ENCODE measurements around the gene ARHGAP1.

The ARHGAP1 gene

DNA sequence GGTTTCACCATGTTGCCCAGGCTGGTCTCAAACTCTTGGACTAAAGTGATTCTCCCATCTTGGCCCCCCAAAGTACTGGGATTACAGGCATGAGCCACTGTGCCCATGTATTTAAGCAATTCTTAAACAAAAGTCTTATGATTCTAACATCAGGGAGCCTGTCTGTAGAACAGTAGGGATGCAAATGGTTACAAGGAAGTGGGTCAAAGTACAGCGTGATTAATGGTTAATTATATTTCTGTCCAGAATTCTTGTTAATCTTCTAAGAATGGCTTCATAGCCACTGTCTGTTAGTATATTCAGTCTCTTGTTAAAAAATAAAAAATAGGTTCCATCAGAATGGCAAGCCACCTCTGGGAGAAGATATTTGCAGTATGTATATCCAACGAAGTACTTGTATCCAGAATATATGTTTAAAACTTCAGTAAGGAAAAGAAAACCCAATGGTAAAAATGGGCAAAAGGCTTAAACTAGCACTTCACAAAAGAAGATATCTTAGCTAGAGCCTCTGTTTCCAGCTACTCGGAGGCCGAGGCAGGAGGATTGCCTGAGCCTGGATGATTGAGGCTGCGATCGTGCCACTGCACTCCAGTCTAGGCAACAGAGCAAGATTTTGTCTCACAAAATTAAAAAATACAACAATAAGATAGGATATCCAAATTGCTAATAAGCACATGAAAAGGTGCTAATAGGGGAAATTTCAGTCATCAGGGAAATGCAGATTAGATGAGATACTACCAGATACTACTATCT lies 60.2 kb downstream of the ARHGAP1 start:
- no peak for DNase-seq (ENCODE audit: low spot score)

DNA sequence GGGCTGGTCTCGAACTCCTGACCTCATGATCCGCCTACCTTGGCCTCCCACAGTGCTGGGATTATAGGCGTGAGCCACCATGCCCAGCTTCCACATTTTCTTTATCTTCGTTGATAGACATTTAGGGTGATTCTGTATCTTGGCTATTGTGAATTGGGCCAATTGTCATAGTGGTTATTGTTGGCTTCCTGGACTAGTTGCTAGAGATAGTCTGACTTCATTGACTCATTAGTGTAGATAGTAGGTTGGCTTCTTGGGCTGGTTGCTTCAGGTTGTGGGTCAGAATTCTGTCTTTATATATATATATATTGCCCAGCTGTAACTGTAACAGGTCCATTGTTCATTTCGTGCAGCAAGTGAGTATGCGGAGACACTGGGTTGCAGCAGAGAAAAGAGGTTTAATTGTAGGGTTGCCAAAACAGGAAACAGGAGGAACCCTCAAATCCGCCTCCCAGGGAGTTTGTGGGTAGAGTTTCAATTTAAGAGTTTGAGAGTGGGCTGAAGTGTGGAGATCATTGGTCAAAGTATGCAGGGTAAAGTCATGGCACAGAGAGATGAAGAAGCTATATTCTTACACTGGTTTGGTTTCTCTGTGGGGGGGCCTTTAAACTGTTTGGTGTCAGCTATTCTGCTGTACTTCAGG lies 61.1 kb downstream of the ARHGAP1 start:
- DNase-seq (ENCODE audit: low spot score) = no peak

DNA sequence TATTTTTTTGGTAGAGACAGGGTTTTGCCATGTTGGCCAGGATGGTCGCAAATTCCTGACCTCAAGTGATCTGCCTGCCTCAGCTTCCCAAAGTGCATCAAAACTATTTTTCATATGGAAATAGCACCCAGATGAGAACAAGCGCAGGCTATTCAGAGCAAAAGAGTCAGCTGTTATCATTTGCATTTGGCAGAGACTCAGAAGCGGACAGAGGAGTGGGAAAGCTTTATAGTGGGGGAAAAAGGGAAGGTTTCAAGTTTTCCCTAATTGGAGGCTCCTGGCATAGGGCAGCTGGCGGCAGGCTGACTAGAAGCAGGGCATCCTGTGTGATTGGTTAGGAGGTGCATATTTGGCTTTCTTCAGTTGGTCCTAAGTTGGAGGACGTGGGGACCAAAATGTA lies 62.9 kb downstream of the ARHGAP1 start:
- no peak for DNase-seq (ENCODE audit: low spot score)

DNA sequence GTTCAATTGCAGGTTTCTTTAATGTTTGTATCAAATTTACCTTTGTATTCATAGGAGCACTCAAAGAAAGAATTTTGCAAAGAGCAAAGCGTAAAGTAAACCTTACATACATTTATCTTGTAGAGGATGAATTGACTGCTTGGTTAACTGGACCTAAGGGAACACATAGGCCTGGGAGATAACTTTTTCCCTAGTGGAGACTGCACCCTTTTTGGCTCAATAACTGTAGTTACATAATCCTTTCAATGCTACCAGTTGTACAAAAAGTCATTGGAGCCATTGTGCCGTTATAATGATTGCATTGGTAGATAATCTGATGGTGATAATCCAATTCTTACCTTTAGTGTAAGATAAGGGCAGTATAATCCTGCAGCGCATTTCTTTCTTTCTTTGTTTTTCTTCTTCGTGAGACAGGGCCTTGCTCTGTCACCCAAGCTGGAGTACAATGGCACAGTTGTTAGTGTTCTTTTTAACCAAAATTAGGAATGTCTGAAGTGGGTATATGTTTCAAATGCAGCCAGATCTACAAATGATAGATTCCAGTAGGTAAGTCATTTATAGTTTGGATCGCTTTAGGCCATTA lies 64.8 kb downstream of the ARHGAP1 start:
- no peak for DNase-seq (ENCODE audit: low spot score)

DNA sequence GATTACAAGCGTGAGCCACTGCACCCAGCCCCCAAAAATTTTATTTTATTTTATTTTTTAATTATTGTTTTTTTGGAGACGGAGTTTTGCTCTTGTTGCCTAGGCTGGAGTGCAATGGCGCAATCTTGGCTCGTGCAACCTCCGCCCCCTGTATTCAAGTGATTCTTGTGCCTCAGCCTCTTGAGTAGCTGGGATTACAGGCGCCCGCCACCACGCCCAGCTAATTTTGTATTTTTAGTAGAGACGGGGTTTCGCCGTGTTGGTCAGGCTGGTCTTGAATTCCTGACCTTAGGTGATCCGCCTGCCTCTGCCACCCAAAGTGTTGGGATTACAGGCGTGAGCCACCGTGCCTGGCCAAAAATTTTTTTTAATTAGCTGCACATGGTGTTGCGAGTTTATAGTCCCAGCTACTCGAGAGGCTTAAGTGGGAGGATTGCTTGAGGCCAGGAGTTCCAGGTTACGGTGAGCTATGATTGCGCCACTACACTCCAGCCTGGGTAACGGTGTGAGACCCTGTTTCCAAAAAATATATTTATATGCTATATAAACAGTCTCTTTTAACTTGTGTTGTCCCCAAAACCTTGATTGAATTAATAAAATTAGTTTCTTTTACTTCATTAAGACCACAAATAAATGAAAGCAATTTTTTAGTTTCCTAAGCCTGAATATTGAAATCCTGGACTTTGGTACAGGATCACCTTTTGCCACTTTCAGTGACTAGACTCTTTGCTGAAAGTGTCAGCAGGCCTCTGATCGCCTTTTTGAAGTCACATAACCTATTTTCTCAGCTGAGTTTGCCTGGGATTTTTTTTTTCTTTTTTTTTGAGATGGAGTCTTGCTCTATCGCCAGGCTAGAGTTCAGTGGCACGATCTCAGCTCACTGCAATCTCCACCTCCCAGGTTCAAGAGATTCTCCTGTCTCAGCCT lies 66.9 kb downstream of the ARHGAP1 start:
- no peak for DNase-seq (ENCODE audit: low spot score)

DNA sequence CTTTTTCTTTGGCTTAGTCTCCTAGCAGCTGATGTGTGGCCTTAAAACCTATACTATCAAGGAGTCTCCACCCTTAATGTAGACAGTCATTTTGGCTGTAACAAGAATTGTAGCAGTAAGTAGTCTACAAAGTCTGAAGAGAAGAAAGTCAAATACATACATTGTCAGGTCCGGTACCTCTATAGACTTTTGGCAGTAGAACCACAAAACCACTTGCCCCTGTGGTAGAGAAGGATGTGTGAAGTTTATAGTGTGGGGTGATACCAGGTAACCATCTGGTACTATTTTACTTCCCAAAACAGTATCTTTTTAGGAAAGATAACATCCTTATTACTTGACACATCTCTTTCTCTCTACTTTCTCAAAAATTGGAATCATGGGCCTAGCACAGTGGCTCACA lies 67.9 kb downstream of the ARHGAP1 start:
- DNase-seq (ENCODE audit: low spot score) = peak; percentile 1

DNA sequence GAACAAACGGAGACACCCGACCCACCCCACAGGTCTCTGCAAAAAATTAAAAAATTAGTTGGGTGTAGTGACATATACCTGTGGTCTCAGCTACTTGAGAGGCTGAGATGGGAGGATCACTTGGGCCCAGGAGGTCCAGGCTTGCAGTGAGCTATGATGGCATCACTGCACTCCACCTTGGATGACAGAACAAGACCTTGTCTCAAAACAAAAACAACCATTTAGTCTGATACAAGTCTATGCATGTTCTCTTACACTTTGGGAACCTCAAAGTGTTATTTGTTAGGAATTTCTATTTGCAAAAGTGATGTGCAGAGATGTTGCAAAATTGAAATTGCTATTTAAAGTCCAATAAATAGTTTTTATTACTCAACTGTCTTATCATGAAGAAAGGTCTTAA lies 68.7 kb downstream of the ARHGAP1 start:
- DNase-seq (ENCODE audit: low spot score) = no peak

DNA sequence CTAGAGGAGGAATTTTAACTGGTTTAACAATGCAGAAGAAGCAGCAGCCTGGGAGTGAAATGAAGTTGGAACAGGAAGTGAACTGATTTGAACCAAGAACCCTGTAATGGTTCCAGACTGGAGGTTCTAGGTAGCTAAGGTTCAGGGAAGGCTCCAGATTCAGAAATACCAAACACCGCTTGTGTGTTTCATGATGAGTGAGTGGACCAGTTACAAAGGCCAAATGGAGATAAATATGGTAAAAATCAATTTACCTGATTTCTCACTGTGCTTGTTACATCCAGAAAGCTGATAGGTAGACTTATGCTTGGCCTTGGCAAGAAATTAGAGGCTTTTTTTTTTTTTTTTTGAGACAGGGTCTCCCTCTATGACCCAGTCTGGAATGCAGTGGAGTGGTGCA lies 70.2 kb downstream of the ARHGAP1 start:
- DNase-seq (ENCODE audit: low spot score) = no peak

DNA sequence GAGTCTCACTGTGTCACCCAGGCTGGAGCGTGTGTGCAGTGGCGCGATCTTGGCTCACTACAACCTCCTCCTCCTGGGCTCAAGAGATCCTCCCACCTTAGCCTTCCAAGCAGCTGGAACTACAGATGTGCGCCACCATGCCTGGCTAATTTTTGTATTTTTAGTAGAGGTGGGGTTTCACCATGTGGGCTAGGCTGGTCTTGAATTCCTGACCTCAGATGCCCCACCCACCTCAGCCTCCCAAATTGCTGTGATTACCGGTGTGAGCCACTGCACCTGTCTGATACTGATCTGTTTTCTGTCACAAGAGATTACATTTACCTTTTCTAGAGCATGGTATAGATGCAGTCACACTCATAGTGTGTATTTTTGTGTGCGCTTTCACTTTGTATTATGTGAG lies 71.5 kb downstream of the ARHGAP1 start:
- DNase-seq (ENCODE audit: low spot score) = no peak

All from CD4-positive, alpha-beta T cell treated with Interleukin-2 at 100 ng/mL for 4 hours (primary cell).